Kidney (tissue), 14 donors: ENCODE results near the gene HGS. TPM values are rescaled to one million over a fixed set of nuclear protein-coding genes. Genes with fewer than 3 reads are reported as not detected.

Source experiments
- DNase-seq, 5 donors: peaks; one replicate each; pipeline ENCODE4 v3.0.0-alpha.2; 2013 to 2020
- FAIRE-seq: peaks from 2 replicates; lab custom pipeline; 2012; peaks lifted over from hg19 to GRCh38; lab: Jason Lieb, UNC
- H3K27ac ChIP-seq, 2 donors: one replicate each; pipeline ENCODE4 v1.7.0; 2013; ENCODE audit warnings: low read depth in 2 of 2, low read length in 2 of 2, inconsistent platforms in 1 of 2
- H3K27me3 ChIP-seq: one replicate; pipeline ENCODE4 v1.7.1; 2013; ENCODE audit warnings: low read length, inconsistent platforms; ENCODE audit not compliant: control insufficient read depth, insufficient read depth
- H3K36me3 ChIP-seq, 3 donors: one replicate each; pipeline versions ENCODE4 v1.7.0 to v1.7.1; 2013; ENCODE audit warnings: low read length in 3 of 3, control low read depth in 1 of 3, inconsistent platforms in 1 of 3; ENCODE audit not compliant: insufficient read depth in 3 of 3, control insufficient read depth in 2 of 3
- H3K4me1 ChIP-seq, 3 donors: one replicate each; pipeline versions ENCODE4 v1.7.0 to v1.7.1; 2013; ENCODE audit warnings: low read length in 3 of 3, inconsistent platforms in 1 of 3, low read depth in 1 of 3; ENCODE audit not compliant: control insufficient read depth in 2 of 3, insufficient read depth in 2 of 3
- H3K4me3 ChIP-seq, 3 donors: one replicate each; pipeline versions ENCODE4 v1.7.0 to v1.8.1; 2013; ENCODE audit warnings: low read length in 3 of 3, control low read depth in 1 of 3, inconsistent platforms in 1 of 3
- H3K9ac ChIP-seq, 3 donors: one replicate each; pipeline versions ENCODE4 v1.7.0 to v1.7.1; 2013; ENCODE audit warnings: low read length in 3 of 3, control low read depth in 1 of 3, inconsistent platforms in 1 of 3
- H3K9me3 ChIP-seq, 3 donors: one replicate each; pipeline versions ENCODE4 v1.7.0 to v1.7.1; 2013; ENCODE audit warnings: low read length in 3 of 3, control low read depth in 1 of 3, inconsistent platforms in 1 of 3; ENCODE audit not compliant: control insufficient read depth in 2 of 3, insufficient read depth in 1 of 3
- intact Hi-C: fragments of 100-400 bp; cut with DNase I; formaldehyde crosslinking; loops from one replicate; pipeline ENCODE4 v1.11.1; 2022
- microRNA-seq: library from miRNA; unstranded; fragments of <30 nt; microRNA quantifications from one replicate; pipeline ENCODE4 v1.2.0, GENCODE V29; 2020
- polyA plus RNA-seq: library from polyadenylated mRNA; stranded (reverse); fragments of 350-450 nt; fragmentation: Illumina TruSeq; extraction: RNeasy Lipid Tissue Mini Kit (QIAGEN cat#74804); gene quantifications from one replicate; pipeline ENCODE4 v1.2.3, GENCODE V29; 2014; ENCODE audit warnings: low read depth, low replicate concordance; ENCODE audit not compliant: insufficient read depth
- total RNA-seq: library from RNA; stranded (reverse); fragmentation: NEBNext Ultra II Directional; extraction: Animal tissue kit (Norgen Biotek cat#: 25700); gene quantifications from one replicate; pipeline ENCODE4 v1.2.1, GENCODE V29; 2021
- TF ChIP-seq, protein P1 (sequence below): IDR thresholded peaks from 3 replicates; pipeline ENCODE4 v1.5.1; 2012; ENCODE audit warnings: mild to moderate bottlenecking, moderate library complexity, borderline replicate concordance; ENCODE audit not compliant: insufficient read depth; ENCODE audit errors: extremely low read depth
- donor health status: control.
- donor health status: control.
- donor health status: control.
- donor health status: control.
- donor health status: control.
- donor health status: DM: yes; HTN: yes; CAD: no.
- donor health status: Normal renal cell carcinoma (clear cell type).

Gene HGS
- total and polyA plus RNA-seq, 2 donors from 2014 or later: 85.5 to 95.3 TPM

DNA sequence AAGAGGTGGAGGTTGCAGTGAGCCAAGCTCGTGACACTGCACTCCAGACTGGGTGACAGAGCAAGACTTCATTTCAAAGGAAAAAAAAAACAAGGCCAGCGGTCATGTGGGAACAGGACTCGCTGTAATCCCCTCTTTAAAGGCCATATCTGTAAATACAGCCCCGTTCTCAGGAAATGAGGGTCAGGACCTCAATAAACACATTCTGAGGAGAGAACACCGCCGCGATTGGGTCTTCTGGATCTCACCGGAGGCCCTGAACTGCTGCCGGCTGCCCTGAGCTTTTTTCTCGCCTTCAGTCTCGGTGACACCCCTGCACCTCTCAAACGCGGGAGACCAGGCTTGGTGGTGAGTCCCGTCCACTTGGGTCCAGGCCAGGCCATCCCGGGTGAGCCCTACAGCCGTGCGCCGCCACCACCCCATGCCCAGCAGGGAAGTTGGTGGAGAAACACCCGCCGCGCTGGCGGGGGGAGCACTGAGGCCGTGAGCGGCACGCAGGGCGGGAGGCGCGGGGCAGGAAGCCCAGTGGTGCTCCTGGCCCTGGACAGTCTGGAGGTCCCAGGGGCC lies 56.7 kb downstream of the HGS start:
- DNase-seq: peak in 1 of 5 donors; percentile 75
- H3K36me3 ChIP-seq: no peaks in the 10 kb centered on the region
- peaks cover 0 to 6% (median 0%) of the 10 kb centered on the region in 3 donors for H3K4me1 ChIP-seq
- TF ChIP-seq, protein P1, sequence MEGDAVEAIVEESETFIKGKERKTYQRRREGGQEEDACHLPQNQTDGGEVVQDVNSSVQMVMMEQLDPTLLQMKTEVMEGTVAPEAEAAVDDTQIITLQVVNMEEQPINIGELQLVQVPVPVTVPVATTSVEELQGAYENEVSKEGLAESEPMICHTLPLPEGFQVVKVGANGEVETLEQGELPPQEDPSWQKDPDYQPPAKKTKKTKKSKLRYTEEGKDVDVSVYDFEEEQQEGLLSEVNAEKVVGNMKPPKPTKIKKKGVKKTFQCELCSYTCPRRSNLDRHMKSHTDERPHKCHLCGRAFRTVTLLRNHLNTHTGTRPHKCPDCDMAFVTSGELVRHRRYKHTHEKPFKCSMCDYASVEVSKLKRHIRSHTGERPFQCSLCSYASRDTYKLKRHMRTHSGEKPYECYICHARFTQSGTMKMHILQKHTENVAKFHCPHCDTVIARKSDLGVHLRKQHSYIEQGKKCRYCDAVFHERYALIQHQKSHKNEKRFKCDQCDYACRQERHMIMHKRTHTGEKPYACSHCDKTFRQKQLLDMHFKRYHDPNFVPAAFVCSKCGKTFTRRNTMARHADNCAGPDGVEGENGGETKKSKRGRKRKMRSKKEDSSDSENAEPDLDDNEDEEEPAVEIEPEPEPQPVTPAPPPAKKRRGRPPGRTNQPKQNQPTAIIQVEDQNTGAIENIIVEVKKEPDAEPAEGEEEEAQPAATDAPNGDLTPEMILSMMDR: no peak
- no peak overlapping the region for H3K4me3 ChIP-seq
- H3K9me3 ChIP-seq: no peaks in the 10 kb centered on the region
- H3K27me3 ChIP-seq: no peaks in the 10 kb centered on the region
- no peak overlapping the region for H3K9ac ChIP-seq
- intact Hi-C loops: no loop called here
- H3K27ac ChIP-seq: no peak overlapping the region
- FAIRE-seq: no peak

- H3K36me3 ChIP-seq: no peaks in the 10 kb centered on the region
- H3K9me3 ChIP-seq: no peaks in the 10 kb centered on the region
- no peak overlapping the region for H3K27ac ChIP-seq
- H3K4me3 ChIP-seq: no peak overlapping the region
- no peak overlapping the region for H3K9ac ChIP-seq
- peaks cover 0 to 1% (median 0%) of the 10 kb centered on the region in 3 donors for H3K4me1 ChIP-seq
- DNase-seq: peak in 1 of 5 donors; percentile 77
- intact Hi-C loops: no loop called here
- FAIRE-seq: no peak
- H3K27me3 ChIP-seq: no peaks in the 10 kb centered on the region
- TF ChIP-seq, protein P1: no peak
Measured at GRCh38 chr17:81741049-81741593, 57.3 kb downstream of the HGS start.

DNA sequence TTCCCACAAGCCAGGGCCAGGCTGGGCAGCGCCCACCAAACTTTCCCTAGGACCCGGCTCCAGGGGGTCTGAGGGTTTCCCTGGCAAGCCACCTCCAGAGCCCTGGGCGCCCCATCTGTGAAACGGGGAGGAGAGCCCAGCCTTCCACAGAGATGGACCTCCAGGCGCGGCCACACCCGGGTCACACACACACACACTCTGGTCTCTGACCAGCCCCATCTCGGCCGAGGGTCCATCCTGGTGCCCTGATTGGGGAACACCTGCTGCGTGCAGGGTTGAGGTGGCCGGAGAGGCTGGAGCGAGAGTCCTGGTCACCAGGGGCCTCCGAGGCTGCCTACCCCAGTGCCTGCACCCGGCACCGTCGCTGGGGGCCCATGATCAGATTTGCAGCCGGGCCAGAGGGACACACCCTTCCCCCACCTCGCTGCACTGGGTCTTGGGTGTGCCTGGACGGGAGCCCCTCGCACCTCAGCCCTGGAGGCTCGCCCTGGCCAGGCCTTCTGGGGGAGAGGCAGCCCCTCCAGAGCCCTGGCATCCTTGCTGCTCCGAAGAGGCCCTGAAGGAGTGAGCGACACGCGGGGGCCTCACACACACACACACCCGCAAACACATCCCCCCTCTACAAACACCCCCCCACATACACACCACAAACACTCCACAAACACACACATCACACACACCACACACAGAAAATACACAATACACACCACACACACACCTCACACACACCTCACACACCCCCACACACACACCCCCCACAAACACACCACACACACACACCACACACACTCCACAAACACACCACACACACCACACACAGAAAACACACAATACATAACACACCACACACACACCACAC lies 58.0 kb downstream of the HGS start:
- H3K27me3 ChIP-seq: no peaks in the 10 kb centered on the region
- H3K27ac ChIP-seq: no peak overlapping the region
- intact Hi-C loops: no loop called here
- DNase-seq (no peak), FAIRE-seq (no peak)
- TF ChIP-seq, protein P1: no peak
- no peaks in the 10 kb centered on the region for H3K4me1 ChIP-seq
- H3K4me3 ChIP-seq: no peak overlapping the region
- no peaks in the 10 kb centered on the region for H3K36me3 ChIP-seq
- H3K9me3 ChIP-seq: no peaks in the 10 kb centered on the region
- no peak overlapping the region for H3K9ac ChIP-seq

Small RNA genes lying within 50 kb of the gene (microRNA-seq; reads per million reads assigned to microRNA genes)
- not detected for gene MIR6786

Other genes with a start within 250 kb of the HGS start
- 2,632 TPM for gene ACTG1, start 171.2 kb upstream of the HGS start, total RNA-seq
- 1,350 TPM for gene ACTG1, start 171.2 kb upstream of the HGS start, polyA plus RNA-seq
- 3.8 TPM for gene FSCN2, start 155.6 kb upstream of the HGS start, total RNA-seq
- gene FSCN2, start 155.6 kb upstream of the HGS start, polyA plus RNA-seq: 0.26 TPM
- 28.6 TPM for gene FAAP100, start 131.7 kb upstream of the HGS start, total RNA-seq
- gene FAAP100, start 131.7 kb upstream of the HGS start, polyA plus RNA-seq: 13.2 TPM
- 86.4 TPM for gene NPLOC4, start 46.9 kb upstream of the HGS start, total RNA-seq
- 41.5 TPM for gene NPLOC4, start 46.9 kb upstream of the HGS start, polyA plus RNA-seq
- gene TSPAN10, start 46.8 kb upstream of the HGS start, total RNA-seq: 2.1 TPM
- gene TSPAN10, start 46.8 kb upstream of the HGS start, polyA plus RNA-seq: 1.9 TPM
- 3.2 TPM for gene PDE6G, start 27.5 kb upstream of the HGS start, total RNA-seq
- gene PDE6G, start 27.5 kb upstream of the HGS start, polyA plus RNA-seq: 5.4 TPM
- gene OXLD1, start 17.4 kb upstream of the HGS start, total RNA-seq: 28.2 TPM
- 51.9 TPM for gene OXLD1, start 17.4 kb upstream of the HGS start, polyA plus RNA-seq
- gene CCDC137, start 17.3 kb upstream of the HGS start, total RNA-seq: 18.8 TPM
- 14.7 TPM for gene CCDC137, start 17.3 kb upstream of the HGS start, polyA plus RNA-seq
- 34.7 TPM for gene ARL16, start 214 bp upstream of the HGS start, total RNA-seq
- gene ARL16, start 214 bp upstream of the HGS start, polyA plus RNA-seq: 76.1 TPM
- gene MRPL12, start 19.4 kb downstream of the HGS start, total RNA-seq: 52.4 TPM
- 251 TPM for gene MRPL12, start 19.4 kb downstream of the HGS start, polyA plus RNA-seq
- gene SLC25A10, start 28.3 kb downstream of the HGS start, total RNA-seq: 19.9 TPM
- gene SLC25A10, start 28.3 kb downstream of the HGS start, polyA plus RNA-seq: 94.5 TPM
- 9.3 TPM for gene GCGR, start 120.1 kb downstream of the HGS start, total RNA-seq
- gene GCGR, start 120.1 kb downstream of the HGS start, polyA plus RNA-seq: 37.2 TPM
- gene MCRIP1, start 149.3 kb downstream of the HGS start, total RNA-seq: 88.3 TPM
- gene MCRIP1, start 149.3 kb downstream of the HGS start, polyA plus RNA-seq: 151 TPM
- not detected for gene PPP1R27, start 151.0 kb downstream of the HGS start, total RNA-seq
- gene PPP1R27, start 151.0 kb downstream of the HGS start, polyA plus RNA-seq: not detected
- gene P4HB, start 176.5 kb downstream of the HGS start, total RNA-seq: 482 TPM
- 411 TPM for gene P4HB, start 176.5 kb downstream of the HGS start, polyA plus RNA-seq
- 453 TPM for gene ARHGDIA, start 187.3 kb downstream of the HGS start, total RNA-seq
- 424 TPM for gene ARHGDIA, start 187.3 kb downstream of the HGS start, polyA plus RNA-seq
- gene ALYREF, start 207.6 kb downstream of the HGS start, total RNA-seq: 59.3 TPM
- gene ALYREF, start 207.6 kb downstream of the HGS start, polyA plus RNA-seq: 45.3 TPM
- 88.6 TPM for gene ANAPC11, start 207.7 kb downstream of the HGS start, total RNA-seq
- 220 TPM for gene ANAPC11, start 207.7 kb downstream of the HGS start, polyA plus RNA-seq
- gene NPB, start 218.2 kb downstream of the HGS start, total RNA-seq: 0.66 TPM
- 1.4 TPM for gene NPB, start 218.2 kb downstream of the HGS start, polyA plus RNA-seq
- gene PCYT2, start 227.4 kb downstream of the HGS start, total RNA-seq: 28.4 TPM
- gene PCYT2, start 227.4 kb downstream of the HGS start, polyA plus RNA-seq: 104 TPM
- gene SIRT7, start 234.2 kb downstream of the HGS start, total RNA-seq: 25.2 TPM
- 17.4 TPM for gene SIRT7, start 234.2 kb downstream of the HGS start, polyA plus RNA-seq
- 18.2 TPM for gene MAFG, start 243.7 kb downstream of the HGS start, total RNA-seq
- 8.3 TPM for gene MAFG, start 243.7 kb downstream of the HGS start, polyA plus RNA-seq